ENCODE measurements around the gene TSSC4.

Gene TSSC4

DNA sequence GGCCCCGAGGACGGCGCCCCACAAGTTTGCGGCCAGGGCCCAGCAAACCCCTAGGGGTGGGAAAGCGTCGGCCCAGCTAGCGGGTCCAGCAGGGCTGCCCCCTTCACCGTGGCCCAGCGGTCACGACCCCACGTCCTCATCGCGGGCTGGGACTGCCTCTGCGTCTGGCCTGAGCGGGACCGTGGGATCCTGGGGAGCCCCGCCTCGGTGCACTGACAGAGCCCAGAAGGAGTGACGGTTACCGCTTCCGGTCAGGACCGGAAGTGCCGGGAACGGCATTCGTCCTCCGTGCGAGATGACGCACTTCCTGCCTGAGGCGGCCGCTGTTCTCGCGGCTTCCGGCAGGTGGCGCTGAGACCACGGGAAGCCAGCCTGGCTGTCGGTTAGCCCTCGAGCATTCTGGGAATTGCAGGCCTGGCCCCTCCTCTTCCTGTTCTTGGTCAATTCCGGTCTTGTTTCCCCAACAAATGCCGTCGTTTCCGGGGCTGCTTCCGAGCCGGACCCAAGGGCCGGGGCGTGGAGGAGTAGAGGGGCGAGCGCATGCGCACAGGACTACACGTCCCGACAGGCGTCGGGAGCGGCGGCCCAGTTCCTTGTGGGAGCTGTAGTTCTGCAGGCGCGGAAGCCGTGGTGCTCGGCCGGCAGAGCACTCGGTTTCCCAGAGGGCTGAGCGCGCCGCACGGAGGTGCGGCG, at the start of gene TSSC4:
TSSC4 (plus strand) TSS at position 682 of the 693 bp plus-strand sequence. CDS start 1,884 bp downstream, outside the sequence.
- H3K36me3 ChIP-seq (ENCODE audit: control insufficient read depth, insufficient read depth, low read length) = no peaks in the 10 kb centered on the region
- H3K27ac ChIP-seq = peak within 1 kb of the TSS; percentile 94
- H3K4me2 ChIP-seq (ENCODE audit: low read length) = peak within 1 kb of the TSS; percentile 71
- TF ChIP-seq CTCF (IDR thresholded peaks at IDR 0.05) = peak; percentile 92
- peak within 1 kb of the TSS; percentile 86 for H3K4me3 ChIP-seq (ENCODE audit: low read depth, low read length)
- peaks cover 5% of the 10 kb centered on the region for H3K79me2 ChIP-seq
- peak within 1 kb of the TSS; percentile 97 for H3K9ac ChIP-seq
- peak within 1 kb of the TSS; percentile 74 for H2AFZ ChIP-seq
- H3K27me3 ChIP-seq (ENCODE audit: control insufficient read depth, insufficient read depth, low read length) = no peaks in the 10 kb centered on the region
- H3K4me1 ChIP-seq = peaks cover 5% of the 10 kb centered on the region
- H3K9me3 ChIP-seq (ENCODE audit: control insufficient read depth, low read length) = no peaks in the 10 kb centered on the region

- Histone ChIP-seq H3K27ac (no peak overlapping the region), H2AFZ (no peak overlapping the region), H3K79me2 (no peaks in the 10 kb centered on the region), H3K4me2 (ENCODE audit: low read length) (no peak overlapping the region), H3K4me1 (no peaks in the 10 kb centered on the region), H3K36me3 (ENCODE audit: control insufficient read depth, insufficient read depth, low read length) (no peaks in the 10 kb centered on the region), H3K27me3 (ENCODE audit: control insufficient read depth, insufficient read depth, low read length) (no peaks in the 10 kb centered on the region), H3K4me3 (ENCODE audit: low read depth, low read length) (no peak overlapping the region), H3K9me3 (ENCODE audit: control insufficient read depth, low read length) (no peaks in the 10 kb centered on the region), H3K9ac (no peak overlapping the region)
- TF ChIP-seq CTCF (IDR thresholded peaks at IDR 0.05) = no peak
Measured at GRCh38 chr11:2351701-2352100, 48.8 kb upstream of the TSSC4 start.

- no peak for TF ChIP-seq CTCF (IDR thresholded peaks at IDR 0.05)
- no peaks in the 10 kb centered on the region for H3K4me1 ChIP-seq
- no peaks in the 10 kb centered on the region for H3K27me3 ChIP-seq (ENCODE audit: control insufficient read depth, insufficient read depth, low read length)
- H2AFZ ChIP-seq = no peak overlapping the region
- H3K36me3 ChIP-seq (ENCODE audit: control insufficient read depth, insufficient read depth, low read length) = no peaks in the 10 kb centered on the region
- no peak overlapping the region for H3K27ac ChIP-seq
- H3K9me3 ChIP-seq (ENCODE audit: control insufficient read depth, low read length) = no peaks in the 10 kb centered on the region
- no peaks in the 10 kb centered on the region for H3K79me2 ChIP-seq
- no peak overlapping the region for H3K9ac ChIP-seq
- H3K4me3 ChIP-seq (ENCODE audit: low read depth, low read length) = no peak overlapping the region
- no peak overlapping the region for H3K4me2 ChIP-seq (ENCODE audit: low read length)
Measured at GRCh38 chr11:2352420-2352819, 48.1 kb upstream of the TSSC4 start.

GRCh38 chr11:2355000-2355644, 45.4 kb upstream of the TSSC4 start:
- TF ChIP-seq CTCF (IDR thresholded peaks at IDR 0.05) = no peak
- no peak overlapping the region for H2AFZ ChIP-seq
- H3K36me3 ChIP-seq (ENCODE audit: control insufficient read depth, insufficient read depth, low read length) = no peaks in the 10 kb centered on the region
- H3K4me3 ChIP-seq (ENCODE audit: low read depth, low read length) = no peak overlapping the region
- H3K79me2 ChIP-seq = no peaks in the 10 kb centered on the region
- H3K9ac ChIP-seq = no peak overlapping the region
- no peak overlapping the region for H3K4me2 ChIP-seq (ENCODE audit: low read length)
- H3K27ac ChIP-seq = no peak overlapping the region
- H3K4me1 ChIP-seq = no peaks in the 10 kb centered on the region
- no peaks in the 10 kb centered on the region for H3K27me3 ChIP-seq (ENCODE audit: control insufficient read depth, insufficient read depth, low read length)
- H3K9me3 ChIP-seq (ENCODE audit: control insufficient read depth, low read length) = no peaks in the 10 kb centered on the region

All from parathyroid adenoma (tissue), 2 donors.